ENCODE results near the gene DCHS1.

The DCHS1 gene

GRCh38 chr11:6588018-6588417 lies 67.6 kb downstream of the DCHS1 start:
- DNase-seq (ENCODE audit: low spot score) = no peak

- DNase-seq (ENCODE audit: low spot score) = peak; percentile 46
Observed at GRCh38 chr11:6587360-6587953, 68.2 kb downstream of the DCHS1 start.

GRCh38 chr11:6586434-6587359 lies 68.9 kb downstream of the DCHS1 start:
- peak; percentile 74 for DNase-seq (ENCODE audit: low spot score)

DNA sequence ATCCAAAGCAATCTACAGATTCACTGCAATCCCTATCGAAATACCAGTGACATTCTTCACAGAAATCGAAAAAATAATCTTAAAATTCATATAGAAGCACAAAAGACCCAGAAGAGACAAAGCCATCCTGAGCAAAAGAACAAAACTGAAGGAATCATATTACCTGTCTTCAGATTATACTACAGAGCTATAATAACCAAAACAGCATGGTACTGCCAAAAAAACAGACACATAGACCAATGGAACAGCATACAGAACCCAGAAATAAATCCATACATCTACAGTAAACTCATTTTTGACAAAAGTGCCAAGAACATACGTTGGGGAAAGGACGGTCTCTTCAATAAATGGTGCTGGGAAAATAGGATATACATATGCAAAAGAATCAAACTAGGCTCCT lies 71.1 kb downstream of the DCHS1 start:
- no peak for DNase-seq (ENCODE audit: low spot score)

DNA sequence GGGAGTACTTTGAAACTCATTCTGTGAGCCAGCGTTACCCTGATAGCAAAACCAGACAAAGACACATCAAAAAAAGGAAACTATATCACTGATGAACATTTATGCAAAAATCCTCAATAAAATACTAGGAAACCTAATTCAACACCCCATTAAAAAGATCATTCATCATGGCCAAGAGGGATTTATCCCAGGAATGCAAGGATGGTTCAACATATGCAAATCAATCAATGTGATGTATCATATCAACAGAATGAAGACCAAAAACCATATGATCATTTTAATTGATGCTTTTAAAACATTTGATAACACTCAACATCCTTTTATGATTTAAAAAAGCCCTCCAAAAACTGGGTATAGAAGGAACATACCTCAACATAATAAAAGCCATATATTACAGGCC lies 72.0 kb downstream of the DCHS1 start:
- no peak for DNase-seq (ENCODE audit: low spot score)

DNA sequence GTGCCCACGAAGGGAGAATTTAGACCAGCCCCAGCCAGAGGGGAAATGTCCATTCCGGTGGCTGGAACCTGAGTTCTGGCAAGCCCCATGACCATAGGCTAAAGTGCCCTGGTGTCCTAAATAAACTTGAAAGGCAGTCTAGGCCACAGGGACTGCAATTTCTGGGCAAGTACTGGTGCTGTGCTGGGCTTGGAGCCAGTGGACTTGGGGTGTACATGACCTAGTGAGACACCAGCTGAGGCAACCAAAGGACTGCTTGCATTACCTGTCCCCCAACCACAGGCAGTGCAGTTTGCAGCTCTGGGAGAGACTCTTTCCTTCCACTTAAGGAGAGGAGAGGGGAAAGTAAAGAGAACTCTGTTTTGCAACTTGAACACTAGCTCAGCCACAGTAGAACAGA lies 75.9 kb downstream of the DCHS1 start:
- no peak for DNase-seq (ENCODE audit: low spot score)

GRCh38 chr11:6578134-6578533 lies 77.5 kb downstream of the DCHS1 start:
- DNase-seq (ENCODE audit: low spot score) = no peak

DNA sequence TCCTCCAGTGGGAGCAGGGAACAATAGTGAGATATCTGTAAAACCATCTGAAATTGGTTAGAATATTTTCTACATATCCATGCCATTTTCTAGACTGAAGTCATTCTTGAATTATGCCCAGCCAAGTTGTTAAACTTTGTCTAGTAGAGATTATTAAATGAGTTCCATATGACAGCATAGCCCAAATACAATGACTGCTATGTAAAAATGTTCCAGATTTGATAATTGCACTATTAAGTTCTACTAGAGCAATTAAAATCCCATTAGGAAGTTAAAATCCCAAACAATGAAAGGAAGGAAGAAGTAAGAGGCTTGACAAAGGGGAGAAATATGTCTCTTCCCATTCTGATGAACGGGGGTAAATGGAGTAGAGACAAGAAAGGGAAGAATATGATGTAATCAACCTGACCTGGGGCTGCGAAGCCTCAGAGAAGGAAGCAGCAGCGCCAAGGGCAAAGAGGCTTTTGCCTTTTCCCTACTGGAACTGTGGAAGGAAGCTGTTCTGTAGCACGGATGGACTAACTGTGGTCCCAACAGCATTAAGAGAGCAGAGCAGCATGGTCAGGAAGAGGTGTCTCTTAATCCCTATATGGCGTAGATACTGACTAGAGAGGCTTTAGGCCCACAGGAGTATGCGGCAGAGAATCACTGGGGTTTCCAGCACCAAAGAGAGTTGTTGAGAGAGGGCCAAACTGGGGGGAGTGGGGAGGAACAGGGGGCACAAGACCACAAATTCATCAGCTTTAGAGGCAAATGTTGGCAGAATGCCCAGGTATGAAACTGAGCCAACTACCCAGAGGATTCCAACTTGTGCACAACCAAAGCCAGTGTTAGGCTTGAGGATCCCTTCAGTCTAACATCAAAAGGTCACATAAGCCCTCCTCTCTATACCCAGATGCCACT lies 78.9 kb downstream of the DCHS1 start:
- no peak for DNase-seq (ENCODE audit: low spot score)

DNA sequence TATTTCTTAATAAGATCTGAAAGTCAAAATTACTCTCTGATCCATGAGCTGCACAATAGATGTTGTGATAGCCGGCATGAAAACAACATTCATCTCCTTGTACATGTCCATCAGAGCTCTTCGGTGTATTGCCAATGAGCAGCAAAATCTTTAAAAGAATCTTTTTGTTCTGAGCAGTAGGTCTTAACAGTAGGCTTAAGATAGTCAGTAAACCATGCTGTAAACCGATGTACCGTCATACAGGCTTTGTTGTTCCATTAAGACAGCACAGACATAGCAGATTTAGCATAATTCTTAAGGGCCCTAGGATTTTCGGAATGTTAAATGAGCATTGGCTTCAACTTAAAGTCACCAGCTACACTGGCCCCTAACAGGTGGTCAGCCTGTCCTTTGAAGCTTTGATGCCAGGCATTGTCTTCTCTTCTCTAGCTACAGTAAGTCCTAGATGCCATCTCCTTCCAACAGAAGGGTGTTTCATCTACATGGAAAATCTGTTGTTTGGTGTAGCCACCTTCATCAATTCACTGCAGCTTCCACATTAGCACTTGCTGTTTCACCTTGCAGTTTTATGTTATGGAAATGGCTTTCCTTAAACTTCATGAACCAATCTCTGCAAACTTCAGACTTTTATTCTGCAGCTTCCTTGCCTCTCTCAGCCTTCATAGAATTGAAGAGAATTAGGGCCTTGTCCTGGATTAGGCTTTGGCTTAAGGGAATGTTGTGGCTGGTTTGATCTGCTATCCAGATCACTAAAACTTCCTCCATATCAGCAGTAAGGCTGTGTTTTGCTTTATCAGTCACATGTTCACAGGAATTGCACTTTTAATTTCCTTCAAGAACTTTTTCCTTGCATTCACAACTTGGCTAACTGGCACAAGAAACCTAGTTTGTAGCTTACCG lies 80.5 kb downstream of the DCHS1 start:
- DNase-seq (ENCODE audit: low spot score) = no peak

GRCh38 chr11:6572215-6572614 lies 83.4 kb downstream of the DCHS1 start:
- no peak for DNase-seq (ENCODE audit: low spot score)

DNA sequence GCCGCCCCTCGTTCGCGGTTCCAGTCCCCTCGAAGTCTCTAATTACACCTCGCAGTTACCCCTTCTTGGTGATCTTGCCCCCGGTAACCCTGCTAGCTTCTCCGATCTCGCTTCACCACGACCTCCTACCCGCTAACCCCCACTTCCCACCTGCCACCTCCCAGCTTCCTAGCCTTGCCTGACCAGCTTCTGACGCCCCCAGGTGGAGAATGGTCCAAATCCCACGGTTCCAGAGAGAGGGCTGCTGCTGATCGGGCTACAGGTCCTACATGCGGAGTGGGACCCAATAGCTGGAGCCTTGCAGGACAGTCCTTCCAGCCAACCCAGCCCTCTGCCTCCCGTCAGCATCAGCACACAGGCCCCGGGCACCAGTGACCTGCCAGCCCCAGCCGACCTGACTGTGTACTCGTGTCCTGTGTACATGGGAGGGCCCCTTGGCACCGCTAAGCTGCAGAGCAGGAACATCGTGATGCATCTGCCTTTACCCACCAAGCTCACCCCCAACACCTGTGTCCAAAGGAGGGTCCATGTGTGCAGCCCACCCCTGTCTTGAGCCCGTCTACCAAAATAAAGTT lies 84.1 kb downstream of the DCHS1 start:
- DNase-seq (ENCODE audit: low spot score) = no peak

Data from ecto neural progenitor cell (in vitro differentiated cells).